HuH-7 (cell line): Measurements from ENCODE around the gene IQSEC1.

ENCODE experiments used
- DNase-seq: peaks from one replicate; pipeline ENCODE4 v3.0.0; 2011; ENCODE audit warnings: low spot score

IQSEC1 gene

DNA sequence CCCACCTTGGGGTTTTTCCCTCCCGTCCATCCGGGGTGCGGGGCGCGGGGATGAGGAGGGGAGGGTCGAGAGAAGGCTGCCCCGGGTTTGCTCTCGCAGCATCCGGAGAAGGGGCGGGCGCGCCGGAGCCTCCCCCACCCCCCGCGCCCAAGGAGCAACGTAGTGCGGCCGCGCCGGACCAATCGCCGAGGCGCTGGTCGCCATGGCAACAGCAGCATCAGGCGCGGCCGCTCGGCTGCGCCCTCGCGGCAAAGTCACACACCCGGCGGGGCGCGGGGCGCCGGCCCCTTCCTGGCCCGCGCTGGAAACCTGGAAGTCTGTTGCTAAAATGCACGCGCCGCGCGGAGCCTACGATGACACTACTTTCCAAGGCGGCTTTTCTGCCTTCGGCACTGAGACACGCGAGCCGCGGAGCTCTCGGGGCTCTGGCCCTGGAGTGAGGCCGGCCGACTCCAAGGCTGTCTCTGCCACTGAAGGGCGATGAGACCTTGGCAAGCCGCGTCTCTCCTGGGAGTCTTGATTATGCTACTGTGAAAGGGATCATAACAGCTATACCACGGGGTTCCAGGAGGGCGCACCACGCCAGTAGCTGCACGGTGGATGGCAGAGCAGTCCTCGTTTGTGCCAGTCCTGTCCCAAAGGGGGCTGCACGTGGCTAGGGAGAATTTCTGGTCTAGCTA is at the start of gene IQSEC1:
Gene IQSEC1, minus strand, starts transcription at position 104 of the 680 bp plus-strand sequence. CDS start 415 bp downstream, outside the sequence.
- no peak for DNase-seq

DNA sequence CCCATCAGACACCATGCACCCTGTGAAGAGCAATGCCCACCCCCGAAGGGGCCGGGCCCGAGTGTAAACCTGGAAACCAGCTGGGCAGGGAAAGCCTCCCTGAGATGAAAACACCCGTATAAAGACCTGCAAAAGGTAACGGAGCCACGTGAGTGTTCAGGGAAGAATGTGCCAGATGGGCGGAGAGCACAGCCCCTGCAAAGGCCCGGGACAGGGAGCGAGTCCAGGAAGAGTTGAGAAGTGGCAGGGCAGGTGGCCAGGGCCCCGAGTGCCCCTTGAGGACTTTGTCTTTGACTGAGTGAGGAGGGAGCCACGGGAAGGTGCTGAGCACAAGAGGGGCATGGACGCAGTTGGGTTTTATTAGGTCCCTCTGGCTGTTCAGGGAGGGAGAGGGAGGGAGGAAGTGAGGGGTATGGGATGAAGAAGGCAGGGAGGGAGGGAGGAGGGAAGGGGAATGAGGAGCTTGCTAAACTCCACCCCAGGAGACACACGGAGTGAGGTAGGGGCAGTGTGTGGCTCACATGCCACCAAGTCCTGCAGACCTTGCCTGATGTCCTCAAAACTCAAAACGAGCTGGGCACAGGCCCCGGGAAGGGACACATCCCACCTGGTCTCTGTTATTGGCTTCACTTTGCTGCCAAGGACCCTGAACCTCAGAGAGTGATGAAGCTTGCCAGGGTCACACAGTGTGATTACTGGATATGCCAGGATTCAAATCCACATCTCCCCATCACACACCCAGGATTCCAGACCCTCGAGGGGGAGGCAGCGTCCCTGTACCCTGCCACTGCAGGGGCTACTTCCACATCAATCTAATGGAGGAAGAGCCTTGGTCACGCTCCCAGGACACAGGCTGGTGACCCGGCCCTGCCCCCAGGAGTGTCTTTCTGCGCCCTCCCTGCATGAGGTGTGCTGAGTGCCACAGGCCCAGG is 49.1 kb upstream of the IQSEC1 start:
- DNase-seq, result no peak

DNA sequence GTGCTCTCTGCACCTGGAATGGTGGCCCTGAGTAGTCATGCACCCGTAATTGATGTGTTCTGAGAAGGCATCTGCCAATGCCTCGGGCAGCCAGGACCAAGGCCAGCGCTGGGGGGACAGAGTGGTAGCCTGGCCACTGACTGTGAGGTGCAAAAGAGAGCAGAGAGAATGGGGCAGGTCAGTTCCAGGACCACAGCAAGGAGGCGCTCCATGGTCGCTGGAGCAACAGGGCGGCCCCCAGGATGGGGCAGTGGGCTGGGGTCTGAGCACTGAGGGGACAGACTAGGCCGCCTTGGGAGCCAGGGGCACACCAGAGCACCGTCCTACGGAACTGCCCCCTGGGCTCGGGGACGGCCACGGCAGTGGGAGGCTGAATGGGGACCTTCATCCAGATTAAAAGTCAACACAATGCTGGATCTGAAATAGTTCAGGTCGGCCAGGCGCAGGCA is 48.3 kb upstream of the IQSEC1 start:
- no peak for DNase-seq

DNA sequence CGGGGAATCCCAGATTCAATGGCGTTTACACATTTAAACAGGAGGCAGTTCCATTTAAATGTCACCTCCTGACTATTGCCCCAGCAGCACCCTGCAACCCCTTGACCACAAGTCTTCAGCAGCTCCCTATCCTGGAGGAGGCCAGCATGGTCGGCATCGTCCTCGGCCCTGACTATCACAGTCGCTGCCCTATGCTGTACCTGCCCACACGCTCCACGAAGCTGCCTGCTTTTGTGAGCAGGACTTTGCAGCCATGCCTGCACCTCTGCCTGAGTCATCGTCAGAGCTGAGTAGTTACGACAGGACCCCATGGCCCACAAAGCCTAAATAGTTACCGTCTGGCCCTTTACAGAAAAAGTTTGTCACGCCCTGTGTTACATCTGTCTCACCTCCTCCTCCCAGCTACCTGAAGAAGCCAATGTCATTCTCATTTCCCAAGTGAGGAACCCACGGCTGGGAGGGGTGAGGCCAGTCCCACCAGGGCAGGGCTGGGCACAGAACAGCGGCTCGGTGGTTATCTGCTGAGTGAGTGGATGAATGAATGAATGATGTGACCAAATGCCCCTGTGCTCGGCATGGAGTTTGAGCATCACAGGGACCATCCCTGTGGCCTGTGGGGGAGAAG is 47.8 kb upstream of the IQSEC1 start:
- DNase-seq, result no peak

DNA sequence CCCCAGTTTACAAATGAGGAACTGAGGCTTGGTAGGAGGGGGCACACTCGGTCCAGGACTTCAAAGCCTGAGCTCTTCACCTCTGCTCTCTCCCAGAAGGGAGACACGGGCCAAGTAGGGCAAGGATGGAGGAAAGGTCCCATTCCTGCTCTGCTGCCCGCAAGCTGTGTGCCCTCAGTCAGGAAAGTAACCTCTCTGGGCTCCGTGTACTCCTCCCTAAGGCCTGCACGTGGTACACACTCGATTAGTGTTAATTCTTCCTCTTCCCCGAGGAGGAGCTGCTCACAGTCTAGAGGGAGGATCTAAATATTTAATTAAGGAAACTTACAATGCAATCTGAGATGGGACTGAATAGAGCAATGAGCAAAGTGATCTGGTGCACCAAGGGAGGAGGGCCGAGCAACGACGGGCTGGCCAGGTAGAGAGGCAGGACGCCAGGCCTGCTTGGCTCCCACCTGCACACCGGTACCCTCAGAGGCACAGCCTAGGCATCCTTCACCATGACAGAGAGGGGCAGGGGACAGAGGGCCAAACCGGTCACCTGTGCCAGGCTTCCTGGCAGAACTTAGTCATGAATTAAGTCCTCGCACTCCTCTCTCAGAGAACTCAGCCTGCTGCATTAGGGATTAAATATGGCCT is 47.2 kb upstream of the IQSEC1 start:
- DNase-seq, result no peak

DNA sequence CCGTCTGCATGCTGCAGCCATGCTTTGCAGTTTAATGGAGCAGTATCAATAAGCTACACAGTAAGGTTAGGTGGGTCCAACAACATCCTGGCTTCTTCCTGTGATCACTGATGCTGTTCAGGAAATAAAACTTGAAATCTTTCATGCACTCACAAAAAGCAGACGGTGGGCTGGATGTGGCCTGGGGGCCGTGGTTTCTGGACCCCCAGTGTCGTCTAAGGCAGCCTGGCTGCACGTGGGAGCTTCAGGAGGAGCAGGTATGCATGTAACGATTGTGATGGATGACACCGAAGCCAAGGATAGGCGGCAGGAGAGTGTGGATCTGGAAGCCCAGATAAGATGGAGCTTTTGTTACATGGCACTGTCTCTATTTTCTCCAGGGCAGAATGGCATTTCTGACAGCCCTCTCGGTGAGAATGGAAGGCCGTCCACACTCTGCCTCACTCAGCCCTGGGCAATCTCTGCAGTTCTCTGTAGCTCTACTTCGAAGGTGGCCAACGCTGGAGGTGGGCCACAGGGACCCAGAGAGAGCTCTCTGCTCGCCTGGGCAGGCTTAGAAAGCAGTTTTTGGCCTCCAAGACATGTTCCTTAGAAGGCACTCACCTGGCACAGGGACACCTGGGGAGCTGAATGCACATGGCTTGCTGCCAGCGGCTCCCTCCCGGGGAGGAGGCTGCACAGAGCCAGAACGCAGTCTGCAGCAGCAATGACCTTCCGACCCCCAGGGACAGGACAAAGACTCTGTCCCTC is 46.4 kb upstream of the IQSEC1 start:
- no peak for DNase-seq

DNA sequence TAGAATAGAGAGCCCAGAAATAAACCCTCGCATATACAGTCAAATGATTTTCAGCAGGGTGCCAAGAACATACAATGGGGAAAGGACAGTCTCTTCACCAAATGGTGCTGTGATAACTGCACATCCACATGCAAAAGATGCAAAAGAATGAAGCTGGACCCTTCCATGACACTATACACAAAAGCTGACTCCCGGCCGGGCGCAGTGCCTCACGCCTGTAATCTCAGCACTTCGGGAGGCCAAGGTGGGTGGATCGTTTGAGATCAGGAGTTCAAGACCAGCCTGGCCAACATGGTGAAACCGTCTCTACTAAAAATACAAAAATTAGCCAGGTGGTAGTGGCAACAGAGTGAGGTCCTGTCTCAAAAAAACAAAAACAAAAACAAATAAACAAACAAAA is 43.2 kb upstream of the IQSEC1 start:
- no peak for DNase-seq

DNA sequence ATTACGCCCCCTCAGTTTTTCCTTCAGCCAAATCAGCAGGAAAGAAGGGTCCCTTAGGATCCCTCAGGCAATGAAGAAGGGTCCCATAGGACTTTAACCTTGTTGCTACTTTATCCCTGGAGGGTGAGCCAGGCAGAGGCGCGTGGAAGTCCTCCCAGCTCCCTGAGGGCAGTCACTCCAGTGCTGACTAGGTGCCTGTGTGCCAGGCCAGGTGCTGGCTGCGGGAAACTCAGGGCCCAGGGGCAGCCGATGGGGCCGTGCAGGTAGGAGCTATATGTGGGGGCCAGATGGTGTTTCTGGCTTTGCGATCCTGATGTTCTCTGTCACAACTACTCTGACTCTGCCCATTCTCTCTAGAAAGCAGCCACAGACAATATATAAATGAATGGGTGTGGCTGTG is 42.8 kb upstream of the IQSEC1 start:
- DNase-seq, result no peak

DNA sequence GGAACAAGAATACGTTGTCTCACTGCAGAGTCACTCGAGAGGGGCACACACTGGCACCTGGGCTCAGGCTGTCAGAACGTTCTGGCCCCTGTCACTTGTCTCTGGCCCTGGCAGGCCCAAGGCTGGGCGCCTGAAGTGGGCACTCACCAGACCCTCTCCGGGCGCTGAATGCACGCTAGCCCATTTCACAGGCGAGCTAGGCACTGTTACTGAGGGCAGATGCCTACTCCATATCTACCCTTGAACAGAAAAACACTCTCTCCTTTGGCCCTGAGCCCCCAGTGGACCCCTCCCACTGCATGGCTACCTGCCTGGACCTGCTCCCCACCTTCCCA is 42.3 kb upstream of the IQSEC1 start:
- no peak for DNase-seq

DNA sequence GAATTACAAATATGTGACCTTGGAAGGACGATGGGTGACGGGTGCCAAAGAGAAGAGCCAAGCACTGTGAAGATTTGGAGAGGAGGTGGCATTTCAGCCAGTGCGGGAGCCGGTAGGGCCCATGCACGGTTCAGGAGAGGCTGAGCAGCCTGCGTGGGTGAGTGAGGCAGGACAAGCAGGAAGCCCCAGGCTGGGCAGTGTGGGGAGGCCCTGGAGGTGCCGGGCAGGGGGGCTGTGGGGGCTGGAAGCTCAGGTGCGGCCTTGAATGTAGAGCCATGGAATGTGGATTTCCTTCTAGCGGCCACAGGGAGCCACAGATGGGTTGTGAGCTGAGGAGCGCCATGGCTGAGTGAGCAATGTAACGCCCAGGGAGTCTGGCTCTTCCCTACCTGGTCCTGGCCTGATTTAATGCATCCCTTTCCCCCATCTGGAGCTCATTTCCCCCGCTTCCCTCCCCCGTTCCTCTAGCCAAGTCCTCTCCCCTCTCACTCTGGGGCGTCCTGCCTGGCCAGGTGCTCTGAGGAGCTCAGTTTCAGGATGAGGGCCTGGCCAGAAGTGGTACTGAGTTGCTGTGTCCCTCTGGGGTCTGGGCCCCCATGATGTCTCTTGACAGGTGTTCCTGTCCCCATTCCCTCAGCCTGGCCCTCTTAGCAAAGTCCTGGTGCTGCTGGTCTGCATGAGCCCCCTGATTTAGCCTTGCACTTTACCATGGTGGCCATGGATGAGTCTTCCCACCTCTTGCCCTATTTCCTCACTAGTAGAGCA is 41.8 kb upstream of the IQSEC1 start:
- DNase-seq, result no peak

DNA sequence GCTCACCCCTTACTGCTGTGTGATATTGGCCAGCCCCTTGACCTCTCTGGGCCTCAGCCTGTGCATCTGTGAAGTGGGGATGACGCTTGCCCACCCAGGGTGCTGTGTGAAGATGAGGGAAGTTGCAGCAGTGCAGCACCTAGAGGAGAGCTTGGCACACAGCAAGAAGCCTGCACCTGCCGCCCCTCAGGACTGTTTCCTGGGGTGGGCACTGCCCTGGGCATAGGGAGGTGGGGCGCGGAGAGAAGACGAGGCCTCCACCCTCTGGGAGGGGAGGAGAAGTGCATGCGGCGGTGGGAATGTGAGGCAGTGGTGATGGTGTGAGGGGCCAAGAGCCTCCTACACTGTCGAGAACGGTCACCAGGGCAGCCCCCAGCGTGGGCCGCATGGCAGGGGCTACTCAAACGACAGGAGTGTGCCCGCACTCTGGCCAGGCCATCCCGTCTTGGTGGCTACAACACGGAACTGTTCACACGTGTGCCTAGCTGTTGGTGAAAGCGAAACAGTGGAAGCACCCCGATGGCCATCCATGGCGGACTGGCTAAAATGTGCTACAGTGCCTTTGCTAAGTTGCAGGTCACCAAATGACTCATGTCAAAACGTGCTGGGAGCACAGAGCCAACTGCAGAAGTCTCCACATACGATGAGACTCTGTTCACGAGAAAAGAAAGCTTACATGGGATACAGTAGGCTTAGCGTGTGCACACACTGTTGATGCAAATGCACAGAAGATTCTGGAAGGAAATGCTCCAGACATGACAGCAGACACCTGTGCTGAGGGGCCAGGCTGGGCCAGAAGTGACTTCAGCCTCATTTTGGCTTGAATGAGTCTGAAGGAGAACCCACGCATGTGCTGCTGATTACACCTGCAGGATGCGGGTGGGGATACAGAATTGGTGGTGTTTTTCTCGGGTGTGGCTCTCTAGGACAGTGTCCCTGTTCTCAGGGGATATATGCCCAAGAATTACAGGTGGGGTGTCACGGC is 40.4 kb upstream of the IQSEC1 start:
- DNase-seq, result no peak

DNA sequence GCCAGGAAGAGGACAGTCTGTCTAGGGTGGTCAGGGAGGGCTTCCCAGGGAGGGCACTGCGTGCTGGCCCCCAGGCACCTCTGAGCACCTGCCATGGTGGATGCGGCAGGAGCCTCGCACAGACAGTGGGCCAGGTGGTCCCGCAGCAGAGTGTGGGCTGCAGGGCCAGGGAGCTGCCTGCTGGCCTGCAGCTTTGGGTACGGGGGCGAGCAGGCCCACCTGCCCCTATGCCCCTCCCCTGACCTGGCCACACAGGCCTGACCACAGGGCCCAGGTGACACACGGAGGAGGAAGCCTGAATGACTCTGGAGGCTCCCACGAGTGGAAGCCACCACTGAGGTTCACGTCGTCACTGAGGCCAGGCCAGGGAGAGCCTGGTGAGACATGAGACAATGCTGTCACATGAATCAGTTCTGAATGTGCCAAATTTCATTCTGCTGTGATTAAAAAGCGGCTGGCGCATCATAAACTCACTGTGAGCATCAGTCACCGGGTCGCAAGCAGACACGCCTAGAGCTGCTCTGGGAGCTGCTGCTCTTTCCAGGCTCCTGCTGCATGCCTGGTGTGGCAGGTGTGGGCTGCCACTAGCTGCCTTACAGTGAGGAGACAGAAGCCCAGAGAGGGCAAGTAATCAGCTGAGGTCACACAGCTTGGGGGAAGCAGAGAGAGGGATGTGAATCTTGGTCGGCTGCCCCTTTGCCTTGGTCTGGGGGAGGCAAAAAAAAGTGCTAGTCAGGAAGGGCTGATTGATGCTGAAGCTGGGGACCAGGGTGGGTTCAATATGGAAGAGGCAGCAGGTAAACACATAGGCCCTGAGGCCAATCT is 39.5 kb upstream of the IQSEC1 start:
- no peak for DNase-seq

DNA sequence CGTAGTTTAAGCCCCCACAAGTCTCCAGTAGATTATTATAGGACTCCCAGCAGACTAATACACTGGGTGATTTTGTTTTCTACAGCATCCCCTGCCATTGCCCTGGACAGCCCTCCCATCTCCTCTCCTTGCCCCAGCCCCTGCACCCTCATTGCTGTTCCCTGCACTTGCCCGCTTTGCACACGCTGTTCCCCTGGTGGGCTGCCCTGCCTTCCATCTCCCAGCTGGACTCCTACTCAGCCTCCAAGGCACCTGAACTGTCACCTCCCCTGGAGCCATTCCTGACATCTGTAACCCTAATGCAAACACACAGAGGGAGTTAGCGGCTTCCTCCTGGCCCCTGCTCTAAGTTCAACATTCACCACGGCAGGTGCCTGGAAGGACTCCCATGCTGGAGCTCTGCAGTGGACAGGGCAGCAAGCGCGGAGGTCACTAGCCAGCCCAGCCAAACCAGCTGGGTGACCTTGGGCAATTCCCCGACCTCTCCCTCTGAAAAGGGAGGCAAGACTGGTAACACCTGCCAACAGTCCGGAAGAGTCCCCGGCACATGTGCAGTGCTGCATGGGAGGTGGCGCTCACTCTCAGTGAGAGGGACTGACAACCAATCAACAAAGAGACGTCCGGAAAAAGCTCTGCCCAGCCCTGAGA is 38.8 kb upstream of the IQSEC1 start:
- DNase-seq, result no peak

DNA sequence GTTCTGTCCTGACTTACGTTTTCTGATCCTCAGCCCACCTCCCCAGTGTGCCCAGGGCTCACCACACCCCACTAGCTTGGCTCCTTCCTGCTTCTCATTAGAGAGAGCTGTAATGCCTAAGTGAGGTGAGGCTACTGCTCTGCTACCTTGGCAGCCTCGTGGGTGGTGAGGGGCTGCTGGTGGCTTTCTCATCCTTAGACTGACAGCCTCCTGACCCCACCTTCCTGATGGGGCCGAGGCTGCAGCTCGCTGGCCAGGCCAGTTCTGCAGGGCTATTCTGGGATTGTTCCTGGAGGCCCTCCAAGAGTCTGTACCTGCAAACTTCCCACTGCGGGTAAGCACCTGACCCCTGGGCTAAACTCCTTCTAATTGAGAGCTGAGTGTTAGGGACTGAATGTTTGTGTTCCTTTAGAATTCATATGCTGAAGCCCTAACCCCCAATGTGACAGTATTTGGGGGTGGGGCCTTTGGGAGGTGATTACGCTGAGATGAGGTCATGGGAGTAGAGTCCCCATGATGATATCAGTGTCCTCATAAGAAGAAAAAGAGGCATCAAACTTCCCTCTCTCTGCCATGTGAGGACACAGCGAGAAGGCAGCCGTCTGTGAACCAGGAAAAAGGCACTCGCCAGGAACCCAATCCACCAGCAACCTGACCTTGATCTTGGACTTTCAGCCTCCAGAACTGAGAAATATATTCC is 38.1 kb upstream of the IQSEC1 start:
- DNase-seq, result no peak

DNA sequence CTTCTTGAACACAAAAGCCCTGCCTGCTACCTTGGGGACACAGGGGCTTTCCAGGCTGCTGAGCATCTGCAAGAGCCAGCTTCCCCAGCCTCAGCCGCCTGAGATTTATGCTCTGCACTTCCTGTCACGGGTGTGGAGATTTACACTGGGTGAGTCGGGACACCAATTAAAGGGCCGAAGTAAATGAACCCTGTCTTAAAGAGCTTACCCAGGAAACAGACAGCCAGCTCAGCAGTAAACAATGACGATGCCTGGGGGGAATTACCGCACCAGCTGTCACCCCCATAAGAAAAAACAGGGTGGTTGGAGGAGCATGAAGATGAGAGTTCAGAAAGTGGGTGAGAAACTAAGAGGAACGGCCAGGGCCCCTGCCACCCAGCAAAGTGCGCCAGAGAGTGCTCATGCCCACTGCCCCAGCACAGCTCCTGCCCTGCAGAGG is 37.5 kb upstream of the IQSEC1 start:
- no peak for DNase-seq

DNA sequence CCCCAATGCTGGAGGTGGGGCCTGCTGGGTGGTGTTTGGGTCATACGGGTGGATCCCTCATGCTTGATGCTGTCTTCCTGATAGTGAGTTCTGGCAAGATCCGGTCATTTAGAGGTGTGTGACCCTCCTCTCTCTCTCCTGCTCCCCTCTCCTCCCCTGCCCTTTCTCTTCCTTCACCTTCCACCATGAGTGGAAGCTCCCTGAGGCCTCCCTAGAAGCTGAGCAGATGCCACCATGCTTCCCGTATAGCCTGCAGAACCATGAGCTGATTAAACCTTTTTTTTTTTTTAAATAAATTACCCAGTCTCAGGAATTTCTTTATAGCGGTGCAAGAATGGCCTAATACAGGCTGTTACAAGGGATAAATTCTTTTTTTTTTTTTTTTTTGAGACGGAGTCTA is 36.3 kb upstream of the IQSEC1 start:
- DNase-seq, result no peak

DNA sequence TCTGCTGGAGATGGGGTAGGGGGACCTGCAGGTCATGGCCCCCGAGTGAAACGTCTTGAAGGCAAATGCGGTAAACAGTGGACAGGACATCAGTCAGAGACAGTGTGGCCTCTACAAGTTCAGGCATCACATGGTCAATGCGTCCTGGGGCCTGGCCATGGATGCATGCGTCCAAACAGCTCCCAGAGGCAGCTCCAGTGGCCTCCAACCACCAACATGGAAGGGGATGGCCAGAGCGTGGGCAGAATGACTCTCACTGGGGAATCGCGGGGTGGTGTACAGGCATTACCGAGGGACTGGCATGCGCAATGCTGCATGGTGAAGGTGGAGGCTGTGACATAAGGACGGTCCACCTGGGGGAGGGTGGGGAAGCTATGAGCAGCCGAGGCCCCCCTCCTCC is 35.6 kb upstream of the IQSEC1 start:
- no peak for DNase-seq

DNA sequence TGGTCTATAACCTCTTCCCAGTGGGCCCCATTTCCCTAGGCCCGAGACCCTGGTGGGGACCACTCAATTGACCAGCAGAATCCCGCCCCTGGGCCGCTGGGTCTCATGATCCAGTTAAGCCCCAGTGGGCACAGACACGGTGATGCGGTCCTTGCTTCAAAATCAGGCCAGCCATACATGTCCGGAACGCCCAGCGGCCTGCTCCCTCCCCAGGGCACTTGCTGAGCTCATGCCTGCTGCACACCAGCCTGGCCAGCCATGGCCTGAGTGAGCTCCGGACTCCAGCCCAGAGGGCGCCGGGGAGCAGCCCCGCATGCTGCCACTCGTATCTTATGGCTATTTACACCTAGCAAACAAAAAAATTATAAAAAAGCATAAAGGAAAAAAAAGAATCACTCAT is 34.4 kb upstream of the IQSEC1 start:
- no peak for DNase-seq
